Adrenal gland (tissue), 5 donors: ENCODE data around the gene GDF10.

ENCODE experiments used
- CTCF ChIP-seq, 6 experiments: fragments of 450-650 bp in 4 of 6; fragments of 200-600 bp in 2 of 6; sonication (generic) in 1 of 6; IDR thresholded peaks; 1 replicate in 5 of 6; 2 replicates in 1 of 6; pipeline versions ENCODE4 v1.5.1 to v1.8.0; 2016 to 2021; ENCODE audit warnings: antibody characterized with exemption in 6 of 6, mild to moderate bottlenecking in 2 of 6, moderate library complexity in 1 of 6
- POLR2A ChIP-seq, 2 donors: fragments of 450-650 bp; IDR thresholded peaks; one replicate each; pipeline ENCODE4 v1.6.1; 2017; ENCODE audit warnings: antibody characterized with exemption in 2 of 2, mild to moderate bottlenecking in 2 of 2, moderate library complexity in 1 of 2
- donor health status: DM: no; HTN: no; CAD: no.

- no peak for TF ChIP-seq CTCF (IDR thresholded peaks at IDR 0.05)
- no peak for TF ChIP-seq POLR2A (IDR thresholded peaks at IDR 0.05)
Measured at GRCh38 chr10:47350671-47351640, 51.0 kb downstream of the GDF10 start.
